ENCODE data around the gene GSG1. TPM values are rescaled to one million over a fixed set of nuclear protein-coding genes. Genes with fewer than 3 reads are reported as not detected.
A peak's percentile ranks its signal among the peaks of the same experiment; 100 is the strongest.

Gene GSG1
- total RNA-seq, 1 experiment from 2014 or later = not detected

DNA sequence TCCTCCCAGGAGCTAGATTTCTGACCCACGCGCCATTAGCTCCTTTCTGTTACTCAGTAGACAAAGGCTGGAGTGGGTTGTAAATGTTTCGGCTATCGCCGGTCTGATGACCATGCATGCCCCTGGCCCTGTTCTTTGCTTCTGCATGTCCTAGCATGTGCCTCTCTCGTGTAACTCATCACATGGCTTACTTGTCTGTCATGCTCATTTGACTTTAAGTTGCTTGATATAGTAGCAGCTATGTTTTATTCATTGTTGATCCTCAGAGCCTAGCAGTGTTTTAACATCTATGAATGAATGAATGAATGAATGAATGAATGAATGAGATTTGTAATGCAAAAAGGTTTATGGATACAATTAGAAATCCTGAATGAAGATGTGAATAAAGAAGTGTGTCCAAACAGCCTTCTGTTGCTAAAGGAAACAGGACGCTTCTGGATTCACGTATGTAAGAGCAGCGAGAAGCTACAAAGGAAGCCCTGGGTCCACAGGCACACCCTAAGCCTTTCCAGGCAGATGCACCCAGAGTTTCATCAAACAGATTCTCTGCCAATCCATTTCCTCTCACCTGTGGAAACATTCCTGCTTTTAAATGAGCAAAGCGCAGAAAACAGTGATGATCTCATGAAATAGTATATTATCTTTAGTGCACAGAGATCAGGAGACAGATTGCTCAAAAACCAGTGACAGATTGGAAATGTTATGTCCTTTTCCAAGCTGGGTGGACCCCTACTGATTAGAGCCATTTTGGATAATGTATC is 3.4 kb downstream of the GSG1 start:
- peak overlapping the region in 1 of 2 experiments; percentile 64; a peak in 1 of 4 replicates for H3K4me3 ChIP-seq (replicated peaks in 1 of 2; ENCODE audit: low read depth in 1 of 2, low read length in 2 of 2)
- peak overlapping the region; percentile 83 for H3K9ac ChIP-seq (ENCODE audit: low read length)
- intact Hi-C loops (cut with micrococcal nuclease) = loop anchor here (5.0 to 10.0 kb wide), 2 partner anchors 98 to 285 kb away; partner anchors contain the start of genes DDX47 and HEBP1
- peak overlapping the region; percentile 92; the same call in 1 of the 2 replicates for H3K27ac ChIP-seq (ENCODE audit: low read depth, low read length)
- H2AFZ ChIP-seq (ENCODE audit: low read depth, low read length, poor library complexity, severe bottlenecking) = no peak overlapping the region
- TF ChIP-seq YY1 (IDR thresholded peaks at IDR 0.05; ENCODE audit: extremely low read depth, insufficient replicate concordance, low read depth, low read length) = no peak
- TF ChIP-seq, protein P1, sequence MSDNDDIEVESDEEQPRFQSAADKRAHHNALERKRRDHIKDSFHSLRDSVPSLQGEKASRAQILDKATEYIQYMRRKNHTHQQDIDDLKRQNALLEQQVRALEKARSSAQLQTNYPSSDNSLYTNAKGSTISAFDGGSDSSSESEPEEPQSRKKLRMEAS (IDR thresholded peaks at IDR 0.05) = no peak
- no peak for TF ChIP-seq ELF1 (IDR thresholded peaks at IDR 0.05; ENCODE audit: borderline replicate concordance, low read depth)
- TF ChIP-seq TCF7L2 (IDR thresholded peaks at IDR 0.05; ENCODE audit: borderline replicate concordance, extremely low read depth, insufficient read depth, insufficient read length) = no peak
- TF ChIP-seq EZH2phosphoT487 (IDR thresholded peaks at IDR 0.05; ENCODE audit: borderline replicate concordance) = no peak
- TF ChIP-seq RAD21 (IDR thresholded peaks at IDR 0.05; ENCODE audit: low read depth) = no peak
- TF ChIP-seq POLR2AphosphoS5 (IDR thresholded peaks at IDR 0.05; ENCODE audit: low read depth, low read length) = no peak
- TF ChIP-seq, protein P2, sequence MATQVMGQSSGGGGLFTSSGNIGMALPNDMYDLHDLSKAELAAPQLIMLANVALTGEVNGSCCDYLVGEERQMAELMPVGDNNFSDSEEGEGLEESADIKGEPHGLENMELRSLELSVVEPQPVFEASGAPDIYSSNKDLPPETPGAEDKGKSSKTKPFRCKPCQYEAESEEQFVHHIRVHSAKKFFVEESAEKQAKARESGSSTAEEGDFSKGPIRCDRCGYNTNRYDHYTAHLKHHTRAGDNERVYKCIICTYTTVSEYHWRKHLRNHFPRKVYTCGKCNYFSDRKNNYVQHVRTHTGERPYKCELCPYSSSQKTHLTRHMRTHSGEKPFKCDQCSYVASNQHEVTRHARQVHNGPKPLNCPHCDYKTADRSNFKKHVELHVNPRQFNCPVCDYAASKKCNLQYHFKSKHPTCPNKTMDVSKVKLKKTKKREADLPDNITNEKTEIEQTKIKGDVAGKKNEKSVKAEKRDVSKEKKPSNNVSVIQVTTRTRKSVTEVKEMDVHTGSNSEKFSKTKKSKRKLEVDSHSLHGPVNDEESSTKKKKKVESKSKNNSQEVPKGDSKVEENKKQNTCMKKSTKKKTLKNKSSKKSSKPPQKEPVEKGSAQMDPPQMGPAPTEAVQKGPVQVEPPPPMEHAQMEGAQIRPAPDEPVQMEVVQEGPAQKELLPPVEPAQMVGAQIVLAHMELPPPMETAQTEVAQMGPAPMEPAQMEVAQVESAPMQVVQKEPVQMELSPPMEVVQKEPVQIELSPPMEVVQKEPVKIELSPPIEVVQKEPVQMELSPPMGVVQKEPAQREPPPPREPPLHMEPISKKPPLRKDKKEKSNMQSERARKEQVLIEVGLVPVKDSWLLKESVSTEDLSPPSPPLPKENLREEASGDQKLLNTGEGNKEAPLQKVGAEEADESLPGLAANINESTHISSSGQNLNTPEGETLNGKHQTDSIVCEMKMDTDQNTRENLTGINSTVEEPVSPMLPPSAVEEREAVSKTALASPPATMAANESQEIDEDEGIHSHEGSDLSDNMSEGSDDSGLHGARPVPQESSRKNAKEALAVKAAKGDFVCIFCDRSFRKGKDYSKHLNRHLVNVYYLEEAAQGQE (IDR thresholded peaks at IDR 0.05; ENCODE audit: low read depth) = no peak
- TF ChIP-seq ZFX (IDR thresholded peaks at IDR 0.05) = no peak
- no peak for TF ChIP-seq SIN3A (IDR thresholded peaks at IDR 0.05; ENCODE audit: low read depth)
- DNase-seq (ENCODE audit: low read depth, low spot score) (no peak), ATAC-seq (no peak)
- peak overlapping the region; percentile 88 for H3K4me2 ChIP-seq (ENCODE audit: low read length)
- no peaks in the 10 kb centered on the region for H4K20me1 ChIP-seq (ENCODE audit: insufficient read depth)
- RAD21 ChIA-PET (ENCODE audit: low non-redundant PET in 1 of 2, low total read pairs in 2 of 2, uncharacterized antibody in 2 of 2, unreplicated experiment in 2 of 2) = interaction anchor here (0.6 to 1.9 kb wide), 4 partner anchors 95 to 136 kb away, joined by 3 to 14 read pairs (median 4); no protein-coding TSS in a partner anchor
- POLR2A ChIA-PET = interaction anchor here (1.0 to 2.0 kb wide), 4 partner anchors 101 to 112 kb away, joined by 3 to 11 read pairs (median 4); no protein-coding TSS in a partner anchor
- no peaks in the 10 kb centered on the region for H3K36me3 ChIP-seq (ENCODE audit: control insufficient read depth in 1 of 2, insufficient read depth in 2 of 2, low read length in 2 of 2)
- BruUV-seq (replicated peaks) = no TSS peak
- no peaks in the 10 kb centered on the region for H3K27me3 ChIP-seq (ENCODE audit: insufficient read depth, low read length)
- CTCF ChIA-PET = interaction anchor here (0.6 to 3.2 kb wide), 4 partner anchors 89 to 1067 kb away, joined by 3 to 27 read pairs (median 8); no protein-coding TSS in a partner anchor
- peaks cover 44 to 78% of the 10 kb centered on the region in 2 experiments for H3K4me1 ChIP-seq (ENCODE audit: control insufficient read depth in 1 of 2, insufficient read depth in 2 of 2, low read length in 2 of 2)
- H3K79me2 ChIP-seq (ENCODE audit: insufficient read depth, low read length) = no peaks in the 10 kb centered on the region
- no peaks in the 10 kb centered on the region for H3K9me3 ChIP-seq (ENCODE audit: control insufficient read depth in 1 of 2, insufficient read depth in 1 of 2, low read depth in 1 of 2, low read length in 2 of 2)
- no peaks in the 10 kb centered on the region for H3K9me2 ChIP-seq (ENCODE audit: insufficient read depth)
